ENCODE measurements around the gene GPR78.

- TF ChIP-seq POLR2A (IDR thresholded peaks at IDR 0.05; ENCODE audit: low read length) (no peak), GATA1 (IDR thresholded peaks at IDR 0.05; ENCODE audit: low read depth, low read length) (no peak)
These were observed 6.9 kb upstream of the GPR78 start for GRCh38 chr4:8573266-8573665.
